HepG2 (cell line): Measurements from ENCODE around the gene HSD17B11. TPM values are rescaled to one million over a fixed set of nuclear protein-coding genes. Genes with fewer than 3 reads are reported as not detected.

Source experiments
- CEBPZ ChIP-seq: IDR thresholded peaks from 2 replicates; pipeline ENCODE4 v1.6.1; 2012; ENCODE audit warnings: low read length, improper control_type of control experiment
- GTF2F1 ChIP-seq: fragments of 150-350 bp; IDR thresholded peaks from 2 replicates; pipeline ENCODE4 v1.6.1; 2014; ENCODE audit warnings: low read length
- GTF3A ChIP-seq: sonication (generic); formaldehyde crosslinking; conservative IDR thresholded peaks from 2 replicates; pipeline ENCODE4 v1.4.0; 2020; ENCODE audit warnings: mild to moderate bottlenecking, missing genetic modification reagents
- HDAC6 ChIP-seq: fragments of 200-600 bp; sonication (generic); IDR thresholded peaks from 2 replicates; pipeline ENCODE4 v1.7.0; 2017; ENCODE audit warnings: mild to moderate bottlenecking, antibody characterized with exemption, low read length, low read depth
- HMG20B ChIP-seq: conservative IDR thresholded peaks from 2 replicates; pipeline ENCODE4 v1.6.1; 2016; ENCODE audit warnings: missing genetic modification reagents, missing compliant biosample characterization
- ISL2 ChIP-seq: sonication (generic); formaldehyde crosslinking; IDR thresholded peaks from 2 replicates; pipeline ENCODE4 v1.5.0; 2020; ENCODE audit warnings: missing genetic modification reagents
- MEIS2 ChIP-seq: sonication (generic); formaldehyde crosslinking; IDR thresholded peaks from 2 replicates; pipeline ENCODE4 v1.9.0; 2021; ENCODE audit warnings: mild to moderate bottlenecking, missing genetic modification reagents
- MZF1 ChIP-seq: sonication (generic); formaldehyde crosslinking; IDR thresholded peaks from 2 replicates; pipeline ENCODE4 v1.8.1; 2023; ENCODE audit warnings: mild to moderate bottlenecking, missing genetic modification reagents, borderline replicate concordance
- NR2F1 ChIP-seq, 2 experiments: fragments of 450-650 bp in 1 of 2; formaldehyde crosslinking in 1 of 2; IDR thresholded peaks; 2 replicates each; pipeline versions ENCODE4 v1.5.0 to v1.6.1; 2016 to 2020; ENCODE audit warnings: mild to moderate bottlenecking in 1 of 2, missing compliant biosample characterization in 1 of 2, missing genetic modification reagents in 1 of 2, moderate library complexity in 1 of 2
- RBFOX2 ChIP-seq: fragments of 200-400 bp; formaldehyde crosslinking; IDR thresholded peaks from 2 replicates; pipeline ENCODE4 v1.6.1; 2017; ENCODE audit warnings: low read depth, mild to moderate bottlenecking, low read length
- TAF15 ChIP-seq: fragments of 200-400 bp; formaldehyde crosslinking; IDR thresholded peaks from one replicate; pipeline ENCODE4 v1.6.1; 2018; ENCODE audit warnings: mild to moderate bottlenecking, low read depth, low read length; ENCODE audit not compliant: poor library complexity, severe bottlenecking
- ZFAT ChIP-seq: sonication (generic); formaldehyde crosslinking; conservative IDR thresholded peaks from 2 replicates; pipeline ENCODE4 v1.8.1; 2023; ENCODE audit warnings: missing genetic modification reagents, inconsistent platforms
- ZFP36L2 ChIP-seq: sonication (generic); formaldehyde crosslinking; IDR thresholded peaks from 2 replicates; pipeline ENCODE4 v1.4.0; 2020; ENCODE audit warnings: missing genetic modification reagents
- ZKSCAN1 ChIP-seq: fragments of 150-350 bp; IDR thresholded peaks from 2 replicates; pipeline ENCODE4 v1.6.1; 2014; ENCODE audit warnings: low read length
- ZNF20 ChIP-seq: sonication (generic); formaldehyde crosslinking; IDR thresholded peaks from 2 replicates; pipeline ENCODE4 v1.4.0; 2020; ENCODE audit warnings: mild to moderate bottlenecking, moderate library complexity, missing genetic modification reagents
- ZNF205 ChIP-seq: IDR thresholded peaks from 2 replicates; pipeline ENCODE4 v1.6.1; 2018; ENCODE audit warnings: missing biosample characterization, missing genetic modification reagents
- ZNF207 ChIP-seq: fragments of 450-650 bp; IDR thresholded peaks from 2 replicates; pipeline ENCODE4 v1.6.1; 2016; ENCODE audit warnings: antibody characterized with exemption, borderline replicate concordance
- ZNF335 ChIP-seq: sonication (generic); formaldehyde crosslinking; IDR thresholded peaks from 2 replicates; pipeline ENCODE4 v1.4.0; 2020; ENCODE audit warnings: missing genetic modification reagents
- ZNF670 ChIP-seq: sonication (generic); formaldehyde crosslinking; IDR thresholded peaks from 2 replicates; pipeline ENCODE4 v1.8.0; 2022; ENCODE audit warnings: mild to moderate bottlenecking, missing genetic modification reagents, borderline replicate concordance
- ZNF7 ChIP-seq: IDR thresholded peaks from 2 replicates; pipeline ENCODE4 v1.6.1; 2016; ENCODE audit warnings: missing biosample characterization, missing genetic modification reagents
- polyA plus RNA-seq, 8 experiments: library from polyadenylated mRNA; depleted of rRNA in 3 of 8; stranded (reverse) in 7 of 8; unstranded in 1 of 8; fragments of >200 nt; fragmentation: Illumina TruSeq in 4 of 8; extraction: Trizol in 4 of 8; gene quantifications; 2 replicates each; pipeline versions ENCODE4 v1.2.1 to v1.2.3, GENCODE V29; 2011 to 2016; ENCODE audit warnings: low read depth in 4 of 8, missing spikeins in 1 of 8, mixed read lengths in 1 of 8; ENCODE audit not compliant: insufficient read depth in 1 of 8
- total RNA-seq, 5 experiments: library from RNA; depleted of rRNA; stranded (reverse); fragments of >200 nt; fragmentation: Illumina TruSeq; extraction: Trizol; gene quantifications; 2 replicates each; pipeline ENCODE4 v1.2.3, GENCODE V29; 2016; ENCODE audit warnings: low read depth in 1 of 5
- TF ChIP-seq, protein P1 (sequence below): sonication (generic); formaldehyde crosslinking; IDR thresholded peaks from 2 replicates; pipeline ENCODE4 v1.4.0; 2020; ENCODE audit warnings: missing genetic modification reagents
- TF ChIP-seq, protein P2 (sequence below): IDR thresholded peaks from 2 replicates; pipeline ENCODE4 v1.6.1; 2016; ENCODE audit warnings: control low read depth
- TF ChIP-seq, protein P3 (sequence below): sonication (generic); formaldehyde crosslinking; IDR thresholded peaks from 2 replicates; pipeline ENCODE4 v1.4.0; 2020; ENCODE audit warnings: low read depth, missing genetic modification reagents

HSD17B11 gene
- total and polyA plus RNA-seq, 2 of the 13 experiments (the other 11 are each of a cell fraction or from before 2014, with no cell fraction given) = 121 to 158 TPM

- TF ChIP-seq ZKSCAN1 (no peak), ZNF335 (CRISPR knock-in tag) (peak; percentile 37; the same call in 1 of the 2 replicates), MZF1 (CRISPR knock-in tag) (no peak), ZNF670 (CRISPR knock-in tag) (no peak), ZNF7 (CRISPR knock-in tag) (no peak), HDAC6 (no peak), ISL2 (peak; percentile 77), ZNF207 (no peak), GTF3A (CRISPR knock-in tag) (no peak), RBFOX2 (no peak), ZNF205 (CRISPR knock-in tag) (peak; percentile 82; the same call in 1 of the 2 replicates), CEBPZ (no peak), NR2F1 (CRISPR knock-in tag; IDR thresholded peaks at IDR 0.05) (no peak), GTF2F1 (no peak), ZFAT (CRISPR knock-in tag) (no peak), HMG20B (CRISPR knock-in tag) (peak; percentile 97), ZFP36L2 (CRISPR knock-in tag) (no peak), ZNF20 (CRISPR knock-in tag) (no peak), TAF15 (no peak), MEIS2 (CRISPR knock-in tag) (no peak)
- TF ChIP-seq, protein P1, sequence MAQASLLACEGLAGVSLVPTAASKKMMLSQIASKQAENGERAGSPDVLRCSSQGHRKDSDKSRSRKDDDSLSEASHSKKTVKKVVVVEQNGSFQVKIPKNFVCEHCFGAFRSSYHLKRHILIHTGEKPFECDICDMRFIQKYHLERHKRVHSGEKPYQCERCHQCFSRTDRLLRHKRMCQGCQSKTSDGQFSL (CRISPR knock-in tag) = no peak
- TF ChIP-seq, protein P2, sequence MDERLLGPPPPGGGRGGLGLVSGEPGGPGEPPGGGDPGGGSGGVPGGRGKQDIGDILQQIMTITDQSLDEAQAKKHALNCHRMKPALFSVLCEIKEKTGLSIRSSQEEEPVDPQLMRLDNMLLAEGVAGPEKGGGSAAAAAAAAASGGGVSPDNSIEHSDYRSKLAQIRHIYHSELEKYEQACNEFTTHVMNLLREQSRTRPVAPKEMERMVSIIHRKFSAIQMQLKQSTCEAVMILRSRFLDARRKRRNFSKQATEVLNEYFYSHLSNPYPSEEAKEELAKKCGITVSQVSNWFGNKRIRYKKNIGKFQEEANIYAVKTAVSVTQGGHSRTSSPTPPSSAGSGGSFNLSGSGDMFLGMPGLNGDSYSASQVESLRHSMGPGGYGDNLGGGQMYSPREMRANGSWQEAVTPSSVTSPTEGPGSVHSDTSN = no peak
- TF ChIP-seq, protein P3, sequence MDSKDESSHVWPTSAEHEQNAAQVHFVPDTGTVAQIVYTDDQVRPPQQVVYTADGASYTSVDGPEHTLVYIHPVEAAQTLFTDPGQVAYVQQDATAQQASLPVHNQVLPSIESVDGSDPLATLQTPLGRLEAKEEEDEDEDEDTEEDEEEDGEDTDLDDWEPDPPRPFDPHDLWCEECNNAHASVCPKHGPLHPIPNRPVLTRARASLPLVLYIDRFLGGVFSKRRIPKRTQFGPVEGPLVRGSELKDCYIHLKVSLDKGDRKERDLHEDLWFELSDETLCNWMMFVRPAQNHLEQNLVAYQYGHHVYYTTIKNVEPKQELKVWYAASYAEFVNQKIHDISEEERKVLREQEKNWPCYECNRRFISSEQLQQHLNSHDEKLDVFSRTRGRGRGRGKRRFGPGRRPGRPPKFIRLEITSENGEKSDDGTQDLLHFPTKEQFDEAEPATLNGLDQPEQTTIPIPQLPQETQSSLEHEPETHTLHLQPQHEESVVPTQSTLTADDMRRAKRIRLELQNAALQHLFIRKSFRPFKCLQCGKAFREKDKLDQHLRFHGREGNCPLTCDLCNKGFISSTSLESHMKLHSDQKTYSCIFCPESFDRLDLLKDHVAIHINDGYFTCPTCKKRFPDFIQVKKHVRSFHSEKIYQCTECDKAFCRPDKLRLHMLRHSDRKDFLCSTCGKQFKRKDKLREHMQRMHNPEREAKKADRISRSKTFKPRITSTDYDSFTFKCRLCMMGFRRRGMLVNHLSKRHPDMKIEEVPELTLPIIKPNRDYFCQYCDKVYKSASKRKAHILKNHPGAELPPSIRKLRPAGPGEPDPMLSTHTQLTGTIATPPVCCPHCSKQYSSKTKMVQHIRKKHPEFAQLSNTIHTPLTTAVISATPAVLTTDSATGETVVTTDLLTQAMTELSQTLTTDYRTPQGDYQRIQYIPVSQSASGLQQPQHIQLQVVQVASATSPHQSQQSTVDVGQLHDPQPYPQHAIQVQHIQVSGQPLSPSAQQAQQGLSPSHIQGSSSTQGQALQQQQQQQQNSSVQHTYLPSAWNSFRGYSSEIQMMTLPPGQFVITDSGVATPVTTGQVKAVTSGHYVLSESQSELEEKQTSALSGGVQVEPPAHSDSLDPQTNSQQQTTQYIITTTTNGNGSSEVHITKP = 0 out of 2 replicates have a peak, but pooled peaks have one; percentile 24
These were observed 28.7 kb upstream of the HSD17B11 start (continued) for GRCh38 chr4:87419578-87420249.
